Measurements from ENCODE around the gene ADGRV1.

- no peak for TF ChIP-seq CTCF (IDR thresholded peaks at IDR 0.05; ENCODE audit: insufficient read depth, low read length, poor library complexity, severe bottlenecking)
- TF ChIP-seq EZH2phosphoT487 (conservative IDR thresholded peaks at IDR 0.05; ENCODE audit: low read length), result no peak
These were observed 467.4 kb downstream of the ADGRV1 start for GRCh38 chr5:91025956-91026355.

All from SU-DHL-6 (cell line).